ENCODE data around the gene DNAJC7. TPM values are rescaled to one million over a fixed set of nuclear protein-coding genes. Genes with fewer than 3 reads are reported as not detected.

DNAJC7 gene
- total RNA-seq, 4 donors from 2014 or later, result 43.1 to 51.1 (median 44.4) TPM

DNA sequence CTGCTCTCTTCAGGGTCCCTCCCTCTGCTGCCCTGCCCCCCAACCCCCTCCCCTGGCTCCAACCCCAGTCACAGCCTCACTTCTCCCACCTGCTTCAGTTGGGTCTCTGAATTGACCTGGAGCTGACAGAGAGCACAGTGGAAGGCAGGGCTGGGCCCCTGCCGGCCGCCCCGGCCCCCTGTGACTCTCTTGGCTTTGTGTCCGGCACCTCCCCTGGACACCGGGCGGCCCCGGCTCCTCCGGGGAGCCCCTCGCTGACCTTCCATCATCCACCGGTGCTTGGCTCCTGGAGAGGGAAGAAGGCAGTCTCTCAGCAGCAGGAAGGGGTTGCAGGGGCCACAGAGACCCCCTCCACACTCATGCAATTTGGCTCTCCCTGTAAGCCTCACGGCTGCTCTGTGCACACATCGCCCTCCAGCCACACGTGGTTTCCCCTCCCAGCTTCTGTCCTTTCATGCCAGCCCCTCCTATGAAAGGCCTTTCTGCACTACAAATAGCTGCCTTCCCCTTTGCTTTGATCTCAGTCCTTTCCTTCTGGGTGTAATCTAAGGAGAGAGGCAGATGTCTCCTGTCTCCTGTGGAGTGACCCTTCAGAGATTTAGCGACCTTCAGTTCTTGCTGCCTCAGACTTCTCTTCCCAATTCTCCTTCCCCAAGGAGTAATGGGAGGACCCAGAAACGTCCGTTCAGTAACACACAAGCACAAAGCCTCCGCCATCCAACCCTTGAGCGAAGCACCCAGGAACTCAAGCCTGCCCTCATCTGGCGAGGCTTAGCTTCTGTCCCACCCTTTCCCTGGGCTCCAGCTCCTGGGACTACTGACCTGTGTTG, 10.9 kb upstream of the DNAJC7 start:
- no peak overlapping the region for H3K27ac ChIP-seq (replicated peaks in 1 of 4)
- no peaks in the 10 kb centered on the region for H3K9me3 ChIP-seq
- peaks cover 10 to 13% (median 11%) of the 10 kb centered on the region in 4 donors for H3K36me3 ChIP-seq
- H3K4me3 ChIP-seq, result no peak overlapping the region
- 58% methylated on average over 9 of the region's 19 CpGs for WGBS
- intact Hi-C loops (cut with DNase I), result loop anchor here (2.0 kb wide), 1 partner anchor 89 kb away; no protein-coding TSS in a partner anchor
- TF ChIP-seq POLR2AphosphoS5 (IDR thresholded peaks at IDR 0.05) (no peak), POLR2A (IDR thresholded peaks at IDR 0.05; ENCODE audit: low read depth) (no peak), EP300 (IDR thresholded peaks at IDR 0.05) (no peak)
- TF ChIP-seq, protein P1, sequence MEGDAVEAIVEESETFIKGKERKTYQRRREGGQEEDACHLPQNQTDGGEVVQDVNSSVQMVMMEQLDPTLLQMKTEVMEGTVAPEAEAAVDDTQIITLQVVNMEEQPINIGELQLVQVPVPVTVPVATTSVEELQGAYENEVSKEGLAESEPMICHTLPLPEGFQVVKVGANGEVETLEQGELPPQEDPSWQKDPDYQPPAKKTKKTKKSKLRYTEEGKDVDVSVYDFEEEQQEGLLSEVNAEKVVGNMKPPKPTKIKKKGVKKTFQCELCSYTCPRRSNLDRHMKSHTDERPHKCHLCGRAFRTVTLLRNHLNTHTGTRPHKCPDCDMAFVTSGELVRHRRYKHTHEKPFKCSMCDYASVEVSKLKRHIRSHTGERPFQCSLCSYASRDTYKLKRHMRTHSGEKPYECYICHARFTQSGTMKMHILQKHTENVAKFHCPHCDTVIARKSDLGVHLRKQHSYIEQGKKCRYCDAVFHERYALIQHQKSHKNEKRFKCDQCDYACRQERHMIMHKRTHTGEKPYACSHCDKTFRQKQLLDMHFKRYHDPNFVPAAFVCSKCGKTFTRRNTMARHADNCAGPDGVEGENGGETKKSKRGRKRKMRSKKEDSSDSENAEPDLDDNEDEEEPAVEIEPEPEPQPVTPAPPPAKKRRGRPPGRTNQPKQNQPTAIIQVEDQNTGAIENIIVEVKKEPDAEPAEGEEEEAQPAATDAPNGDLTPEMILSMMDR (IDR thresholded peaks at IDR 0.05), result no peak
- H3K27me3 ChIP-seq, result peaks cover 0 to 36% (median 7%) of the 10 kb centered on the region in 4 donors
- no peak for DNase-seq (ENCODE audit: extremely low spot score)
- peaks cover 18 to 27% (median 19%) of the 10 kb centered on the region in 4 donors for H3K4me1 ChIP-seq

DNA sequence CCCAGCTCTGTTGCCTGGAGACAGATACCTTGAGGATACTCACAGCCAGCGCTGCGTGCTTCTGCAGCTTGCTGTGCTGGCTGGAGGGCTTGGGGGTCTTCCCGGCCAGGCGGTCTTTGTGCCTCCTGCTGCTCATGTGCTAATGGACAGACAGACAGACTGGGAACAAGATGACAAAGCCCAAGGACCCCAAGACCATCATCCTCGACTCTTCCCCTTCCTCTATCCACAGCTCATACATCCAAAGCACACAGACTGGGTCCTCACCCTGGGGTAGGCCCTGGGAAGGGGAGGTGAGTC, 10.3 kb upstream of the DNAJC7 start:
- Histone ChIP-seq H3K27me3 (peaks cover 0 to 34% (median 7%) of the 10 kb centered on the region in 4 donors), H3K36me3 (peaks cover 13 to 19% (median 18%) of the 10 kb centered on the region in 4 donors), H3K4me1 (peaks cover 18 to 27% (median 19%) of the 10 kb centered on the region in 4 donors), H3K9me3 (no peaks in the 10 kb centered on the region), H3K4me3 (no peak overlapping the region), H3K27ac (replicated peaks in 1 of 4) (no peak overlapping the region)
- TF ChIP-seq, protein P1 (IDR thresholded peaks at IDR 0.05), result no peak
- no peak for TF ChIP-seq POLR2A (IDR thresholded peaks at IDR 0.05; ENCODE audit: low read depth)
- TF ChIP-seq POLR2AphosphoS5 (IDR thresholded peaks at IDR 0.05), result no peak
- no peak for TF ChIP-seq EP300 (IDR thresholded peaks at IDR 0.05)
- 100% methylated on average over 1 of the region's 5 CpGs for WGBS
- DNase-seq (ENCODE audit: extremely low spot score), result no peak
- intact Hi-C loops (cut with DNase I), result loop anchor here (2.0 kb wide), 1 partner anchor 89 kb away; no protein-coding TSS in a partner anchor

DNA sequence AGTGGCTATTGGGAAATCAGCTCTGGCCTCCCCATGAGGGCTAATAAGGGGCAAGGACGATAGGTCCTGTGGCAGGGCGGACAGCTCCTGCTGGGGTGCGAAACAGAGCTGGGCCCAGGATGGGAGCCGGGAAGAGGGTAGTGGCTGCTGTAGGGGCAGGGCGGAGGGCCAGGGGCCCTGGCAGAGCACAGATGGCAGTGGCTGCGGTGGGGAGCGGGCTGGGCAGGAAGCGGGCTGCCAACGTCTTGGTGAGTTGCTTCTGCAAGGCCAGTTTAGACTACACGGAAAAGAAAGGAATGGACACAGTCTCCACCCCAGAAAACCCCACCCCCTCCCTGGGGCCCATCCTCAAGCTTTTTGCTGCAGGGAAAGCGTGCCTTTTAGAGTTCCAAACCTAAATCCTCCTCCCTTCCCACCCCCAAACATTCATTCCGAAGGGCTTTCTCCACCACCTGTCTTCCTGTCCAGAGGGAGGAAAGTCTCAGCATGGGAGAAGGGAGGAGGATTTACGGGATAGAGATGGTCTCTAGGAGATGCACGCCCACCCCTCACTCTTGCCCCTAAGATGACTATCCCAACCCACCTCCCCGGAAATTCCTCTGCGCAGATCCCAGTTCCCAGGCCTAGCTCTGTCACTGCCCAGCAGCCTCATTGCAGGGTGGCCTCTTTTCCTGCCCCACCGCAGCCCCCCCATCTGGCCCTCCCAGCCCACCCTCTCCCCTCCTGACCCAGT, 9.8 kb upstream of the DNAJC7 start:
- Histone ChIP-seq H3K27me3 (peaks cover 0 to 34% (median 7%) of the 10 kb centered on the region in 4 donors), H3K36me3 (peaks cover 18 to 24% (median 23%) of the 10 kb centered on the region in 4 donors), H3K27ac (replicated peaks in 1 of 4) (no peak overlapping the region), H3K4me3 (no peak overlapping the region), H3K4me1 (peaks cover 18 to 28% (median 19%) of the 10 kb centered on the region in 4 donors), H3K9me3 (no peaks in the 10 kb centered on the region)
- intact Hi-C loops (cut with DNase I), result loop anchor here (2.0 kb wide), 1 partner anchor 90 kb away; no protein-coding TSS in a partner anchor
- no peak for TF ChIP-seq EP300 (IDR thresholded peaks at IDR 0.05)
- no peak for TF ChIP-seq POLR2AphosphoS5 (IDR thresholded peaks at IDR 0.05)
- TF ChIP-seq, protein P1 (IDR thresholded peaks at IDR 0.05), result no peak
- TF ChIP-seq POLR2A (IDR thresholded peaks at IDR 0.05; ENCODE audit: low read depth), result no peak
- 33% methylated on average over 16 of the region's 17 CpGs for WGBS
- DNase-seq (ENCODE audit: extremely low spot score), result no peak

DNA sequence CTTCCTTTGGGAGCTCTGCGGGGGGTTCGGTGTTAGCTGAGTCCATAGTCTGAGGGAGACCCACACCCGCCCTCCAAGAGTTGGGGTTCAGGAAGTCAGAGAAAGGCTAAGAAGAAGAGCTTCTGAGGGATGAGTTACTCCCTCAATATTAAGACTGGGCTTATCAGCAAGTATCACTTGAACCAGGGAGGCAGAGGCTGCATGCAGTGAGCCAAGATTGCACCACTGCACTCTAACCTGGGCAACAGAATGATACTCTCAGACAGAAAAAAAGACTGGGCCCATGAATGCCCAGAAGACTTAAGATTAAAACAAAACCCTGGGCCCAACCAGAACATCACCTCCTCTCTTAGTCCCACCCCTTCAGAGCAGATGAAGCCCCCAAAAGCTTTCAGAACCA, 8.7 kb upstream of the DNAJC7 start:
- DNase-seq (ENCODE audit: extremely low spot score), result no peak
- H3K27ac ChIP-seq (replicated peaks in 1 of 4), result no peak overlapping the region
- no peak overlapping the region for H3K4me3 ChIP-seq
- peaks cover 23 to 39% (median 28%) of the 10 kb centered on the region in 4 donors for H3K4me1 ChIP-seq
- peaks cover 19 to 31% (median 24%) of the 10 kb centered on the region in 4 donors for H3K36me3 ChIP-seq
- intact Hi-C loops (cut with DNase I), result loop anchor here (2.0 kb wide), 1 partner anchor 91 kb away; no protein-coding TSS in a partner anchor
- H3K9me3 ChIP-seq, result no peaks in the 10 kb centered on the region
- H3K27me3 ChIP-seq, result peaks cover 0 to 34% (median 7%) of the 10 kb centered on the region in 4 donors
- 92% methylated on average over 3 of the region's 3 CpGs for WGBS
- TF ChIP-seq EP300 (IDR thresholded peaks at IDR 0.05) (no peak), POLR2AphosphoS5 (IDR thresholded peaks at IDR 0.05) (no peak), POLR2A (IDR thresholded peaks at IDR 0.05; ENCODE audit: low read depth) (no peak)
- TF ChIP-seq, protein P1 (IDR thresholded peaks at IDR 0.05), result no peak

Data from esophagus muscularis mucosa (tissue), 4 donors.